IMR-90 (cell line): ENCODE measurements around the gene PRXL2B.
"Not testable (repeated sequence)": the region's sequence is repeated elsewhere in the genome, so short reads cannot be mapped to it uniquely, and the experiment has no call there.

ENCODE experiments used
- CHD1 ChIP-seq: IDR thresholded peaks from 2 replicates; pipeline ENCODE4 v1.6.1; 2012; ENCODE audit warnings: low read depth, low read length, improper control_type of control experiment
- CTCF ChIP-seq: conservative IDR thresholded peaks from 2 replicates; pipeline ENCODE4 v1.5.1; 2012; ENCODE audit warnings: mild to moderate bottlenecking, low read depth, low read length, improper control_type of control experiment
- MXI1 ChIP-seq: IDR thresholded peaks from 2 replicates; pipeline ENCODE4 v1.6.1; 2012; ENCODE audit warnings: low read depth, mild to moderate bottlenecking, low read length, moderate library complexity, borderline replicate concordance
- POLR2A ChIP-seq: IDR thresholded peaks from 2 replicates; pipeline ENCODE4 v1.6.1; 2012; ENCODE audit warnings: mild to moderate bottlenecking, low read depth, low read length
- SMC3 ChIP-seq: fragments of 150-350 bp; IDR thresholded peaks from 2 replicates; pipeline ENCODE4 v1.6.1; 2016; ENCODE audit warnings: low read depth, mild to moderate bottlenecking, antibody characterized with exemption, low read length, moderate library complexity

DNA sequence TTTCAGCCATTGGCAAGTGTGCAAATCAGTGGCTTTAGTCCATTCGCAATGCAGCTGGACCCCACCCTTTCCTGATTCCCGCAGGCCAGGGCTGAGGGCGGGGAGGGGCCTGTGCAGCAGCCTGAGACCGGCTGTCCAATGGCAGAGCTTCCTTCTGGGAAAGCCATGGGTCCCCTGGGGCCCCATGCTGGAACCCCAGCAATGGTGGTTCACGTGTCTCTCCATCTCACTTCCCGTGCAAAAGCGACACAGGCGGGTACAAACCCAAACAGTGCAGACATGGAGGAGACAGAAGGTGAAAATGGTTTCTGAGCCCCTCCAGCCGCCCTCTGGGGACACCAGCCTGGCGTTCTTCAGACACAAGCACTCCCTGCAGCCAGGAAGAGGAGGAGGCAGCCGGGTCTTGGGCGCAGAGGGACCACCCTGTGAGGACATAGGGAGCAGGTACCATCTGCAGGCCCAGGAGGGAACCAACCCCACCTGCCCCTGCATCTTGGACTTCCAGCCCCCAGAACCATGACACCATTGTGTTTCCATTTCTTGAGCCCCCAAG, 36.2 kb upstream of the PRXL2B start:
- TF ChIP-seq CTCF, CHD1, SMC3, POLR2A, MXI1: not testable (repeated sequence)
